ENCODE data around the gene NGEF. TPM values are rescaled to one million over a fixed set of nuclear protein-coding genes. Genes with fewer than 3 reads are reported as not detected.
A peak's percentile ranks its signal among the peaks of the same experiment; 100 is the strongest.
"Not testable (repeated sequence)": the region's sequence is repeated elsewhere in the genome, so short reads cannot be mapped to it uniquely, and the experiment has no call there.

NGEF gene
- total and polyA plus RNA-seq, 4 donors: 0.54 to 10.1 (median 2.7) TPM

GRCh38 chr2:233019610-233020009, 6.6 kb upstream of the NGEF start:
- H3K27me3 ChIP-seq (ENCODE audit: control insufficient read depth in 1 of 2, insufficient read depth in 2 of 2, low read length in 1 of 2); H3K9me3 ChIP-seq (ENCODE audit: control insufficient read depth, low read length); H3K4me3 ChIP-seq (ENCODE audit: low read length in 2 of 2); ATAC-seq (ENCODE audit: low FRiP score); intact Hi-C loops (cut with DNase I); H3K36me3 ChIP-seq (ENCODE audit: control insufficient read depth in 1 of 2, insufficient read depth in 2 of 2, low read length in 1 of 2); H3K27ac ChIP-seq (ENCODE audit: low read depth in 1 of 2, low read length in 2 of 2); H3K4me1 ChIP-seq (ENCODE audit: control insufficient read depth in 1 of 2, insufficient read depth in 2 of 2, low read length in 2 of 2): not testable (repeated sequence)
- 80 to 83% methylated on average over 4 of the region's 4 CpGs for WGBS, 2 donors
- DNase-seq: peak in 1 of 2 donors; percentile 8

- Histone ChIP-seq H3K36me3 (ENCODE audit: control insufficient read depth in 1 of 2, insufficient read depth in 2 of 2, low read length in 1 of 2) (no peaks in the 10 kb centered on the region), H3K9me3 (ENCODE audit: control insufficient read depth, low read length) (no peaks in the 10 kb centered on the region), H3K27ac (ENCODE audit: low read depth in 1 of 2, low read length in 2 of 2) (no peak overlapping the region), H3K27me3 (ENCODE audit: control insufficient read depth in 1 of 2, insufficient read depth in 2 of 2, low read length in 1 of 2) (no peaks in the 10 kb centered on the region), H3K4me3 (ENCODE audit: low read length in 2 of 2) (no peak overlapping the region), H3K4me1 (ENCODE audit: control insufficient read depth in 1 of 2, insufficient read depth in 2 of 2, low read length in 2 of 2) (no peaks in the 10 kb centered on the region)
- DNase-seq (no peak), ATAC-seq (ENCODE audit: low FRiP score) (no peak)
- intact Hi-C loops (cut with DNase I): no loop called here
- 92 to 97% methylated on average over 1 of the region's 1 CpG for WGBS, 2 donors
Measured at GRCh38 chr2:233017947-233018346, 4.9 kb upstream of the NGEF start.

GRCh38 chr2:233015019-233015645, 2.1 kb upstream of the NGEF start:
- Histone ChIP-seq H3K9me3 (ENCODE audit: control insufficient read depth, low read length) (no peaks in the 10 kb centered on the region), H3K27me3 (ENCODE audit: control insufficient read depth in 1 of 2, insufficient read depth in 2 of 2, low read length in 1 of 2) (no peaks in the 10 kb centered on the region), H3K4me1 (ENCODE audit: control insufficient read depth in 1 of 2, insufficient read depth in 2 of 2, low read length in 2 of 2) (no peaks in the 10 kb centered on the region), H3K27ac (ENCODE audit: low read depth in 1 of 2, low read length in 2 of 2) (no peak overlapping the region), H3K4me3 (ENCODE audit: low read length in 2 of 2) (no peak overlapping the region), H3K36me3 (ENCODE audit: control insufficient read depth in 1 of 2, insufficient read depth in 2 of 2, low read length in 1 of 2) (no peaks in the 10 kb centered on the region)
- WGBS, 2 donors: 98 to 100% methylated on average over 1 of the region's 1 CpG
- peak in 1 of 2 donors; percentile 2 for DNase-seq
- intact Hi-C loops (cut with DNase I): no loop called here
- ATAC-seq (ENCODE audit: low FRiP score): no peak

- 12 to 13% methylated on average over 1 of the region's 1 CpG for WGBS, 2 donors
- intact Hi-C loops (cut with DNase I): no loop called here
Measured at GRCh38 chr2:233013650-233014049, 594 bp upstream of the NGEF start.

GRCh38 chr2:233012301-233012971, 620 bp downstream of the NGEF start:
- WGBS, 2 donors: 76 to 77% methylated on average over 12 of the region's 12 CpGs
- no peaks in the 10 kb centered on the region for H3K9me3 ChIP-seq (ENCODE audit: control insufficient read depth, low read length)
- H3K4me1 ChIP-seq (ENCODE audit: control insufficient read depth in 1 of 2, insufficient read depth in 2 of 2, low read length in 2 of 2): no peaks in the 10 kb centered on the region
- ATAC-seq (ENCODE audit: low FRiP score) (peak; percentile 13), DNase-seq (peak in 1 of 2 donors; percentile 46)
- H3K4me3 ChIP-seq (ENCODE audit: low read length in 2 of 2): no peak overlapping the region
- intact Hi-C loops (cut with DNase I): no loop called here
- no peaks in the 10 kb centered on the region for H3K27me3 ChIP-seq (ENCODE audit: control insufficient read depth in 1 of 2, insufficient read depth in 2 of 2, low read length in 1 of 2)
- H3K27ac ChIP-seq (ENCODE audit: low read depth in 1 of 2, low read length in 2 of 2): no peak overlapping the region
- H3K36me3 ChIP-seq (ENCODE audit: control insufficient read depth in 1 of 2, insufficient read depth in 2 of 2, low read length in 1 of 2): no peaks in the 10 kb centered on the region

More at GRCh38 chr2:233013650-233014049, 594 bp upstream of the NGEF start:
- Histone ChIP-seq H3K4me1 (ENCODE audit: control insufficient read depth in 1 of 2, insufficient read depth in 2 of 2, low read length in 2 of 2) (no peaks in the 10 kb centered on the region), H3K9me3 (ENCODE audit: control insufficient read depth, low read length) (no peaks in the 10 kb centered on the region), H3K27me3 (ENCODE audit: control insufficient read depth in 1 of 2, insufficient read depth in 2 of 2, low read length in 1 of 2) (no peaks in the 10 kb centered on the region), H3K4me3 (ENCODE audit: low read length in 2 of 2) (no peak overlapping the region), H3K36me3 (ENCODE audit: control insufficient read depth in 1 of 2, insufficient read depth in 2 of 2, low read length in 1 of 2) (no peaks in the 10 kb centered on the region), H3K27ac (ENCODE audit: low read depth in 1 of 2, low read length in 2 of 2) (no peak overlapping the region)
- ATAC-seq (ENCODE audit: low FRiP score) (no peak), DNase-seq (no peak)

- Histone ChIP-seq H3K9me3 (ENCODE audit: control insufficient read depth, low read length) (no peaks in the 10 kb centered on the region), H3K4me3 (ENCODE audit: low read length in 2 of 2) (no peak overlapping the region), H3K36me3 (ENCODE audit: control insufficient read depth in 1 of 2, insufficient read depth in 2 of 2, low read length in 1 of 2) (no peaks in the 10 kb centered on the region), H3K27me3 (ENCODE audit: control insufficient read depth in 1 of 2, insufficient read depth in 2 of 2, low read length in 1 of 2) (no peaks in the 10 kb centered on the region), H3K27ac (ENCODE audit: low read depth in 1 of 2, low read length in 2 of 2) (no peak overlapping the region), H3K4me1 (ENCODE audit: control insufficient read depth in 1 of 2, insufficient read depth in 2 of 2, low read length in 2 of 2) (no peaks in the 10 kb centered on the region)
- DNase-seq (peak in 1 of 2 donors; percentile 13), ATAC-seq (ENCODE audit: low FRiP score) (no peak)
- WGBS, 2 donors: 90 to 100% methylated on average over 1 of the region's 1 CpG
- intact Hi-C loops (cut with DNase I): no loop called here
Measured at GRCh38 chr2:233011702-233012131, 1.3 kb downstream of the NGEF start.

- Histone ChIP-seq H3K36me3 (ENCODE audit: control insufficient read depth in 1 of 2, insufficient read depth in 2 of 2, low read length in 1 of 2) (no peaks in the 10 kb centered on the region), H3K27ac (ENCODE audit: low read depth in 1 of 2, low read length in 2 of 2) (no peak overlapping the region), H3K4me3 (ENCODE audit: low read length in 2 of 2) (no peak overlapping the region), H3K4me1 (ENCODE audit: control insufficient read depth in 1 of 2, insufficient read depth in 2 of 2, low read length in 2 of 2) (no peaks in the 10 kb centered on the region), H3K9me3 (ENCODE audit: control insufficient read depth, low read length) (no peaks in the 10 kb centered on the region), H3K27me3 (ENCODE audit: control insufficient read depth in 1 of 2, insufficient read depth in 2 of 2, low read length in 1 of 2) (no peaks in the 10 kb centered on the region)
- intact Hi-C loops (cut with DNase I): no loop called here
- WGBS, 2 donors: 94 to 98% methylated on average over 6 of the region's 6 CpGs
- peak in 1 of 2 donors; percentile 15 for DNase-seq
- ATAC-seq (ENCODE audit: low FRiP score): no peak
Measured at GRCh38 chr2:233011268-233011650, 1.8 kb downstream of the NGEF start.

- H3K27ac ChIP-seq (ENCODE audit: low read depth in 1 of 2, low read length in 2 of 2): no peak overlapping the region
- H3K27me3 ChIP-seq (ENCODE audit: control insufficient read depth in 1 of 2, insufficient read depth in 2 of 2, low read length in 1 of 2): no peaks in the 10 kb centered on the region
- no peak overlapping the region for H3K4me3 ChIP-seq (ENCODE audit: low read length in 2 of 2)
- H3K36me3 ChIP-seq (ENCODE audit: control insufficient read depth in 1 of 2, insufficient read depth in 2 of 2, low read length in 1 of 2): no peaks in the 10 kb centered on the region
- 94 to 95% methylated on average over 9 of the region's 9 CpGs for WGBS, 2 donors
- DNase-seq (peak in 1 of 2 donors; percentile 46), ATAC-seq (ENCODE audit: low FRiP score) (no peak)
- intact Hi-C loops (cut with DNase I): no loop called here
- H3K9me3 ChIP-seq (ENCODE audit: control insufficient read depth, low read length): no peaks in the 10 kb centered on the region
- H3K4me1 ChIP-seq (ENCODE audit: control insufficient read depth in 1 of 2, insufficient read depth in 2 of 2, low read length in 2 of 2): no peaks in the 10 kb centered on the region
Measured at GRCh38 chr2:233010569-233011267, 2.3 kb downstream of the NGEF start.

Measured in aorta (tissue), 5 donors.